HG03045 (cell line): ENCODE results near the gene TFAP2A.

Experiments used
- ATAC-seq: cut with Tn5 transposase; IDR thresholded peaks from one replicate; pipeline ENCODE4 v1.9.1; 2021; ENCODE audit warnings: mild to moderate bottlenecking, moderate library complexity; ENCODE audit not compliant: unreplicated experiment

Gene TFAP2A

GRCh38 chr6:10347561-10348327 lies 67.1 kb downstream of the TFAP2A start:
- ATAC-seq = no peak
